DND-41 (cell line): ENCODE results near the gene GPHN.

Experiments used
- ATAC-seq: fragments of 200-7000 bp; cut with Tn5 transposase; 3 replicates; pipeline ENCODE4 v1.9.1; 2021; ENCODE audit warnings: low read depth; ENCODE audit not compliant: insufficient read depth
- DNase-seq: peaks from one replicate; pipeline ENCODE4 v3.0.0-alpha.2; 2020
- H2AFZ ChIP-seq: 2 replicates; pipeline ENCODE4 v1.6.0; 2012; ENCODE audit warnings: low read depth, low read length
- H3K27ac ChIP-seq: 2 replicates; pipeline ENCODE4 v1.5.1; 2012; ENCODE audit warnings: low read length, inconsistent platforms
- H3K27me3 ChIP-seq: fragments of 200-600 bp; sonication (generic); 2 replicates; pipeline ENCODE4 v1.6.0; 2012; ENCODE audit warnings: low read length, mild to moderate bottlenecking, inconsistent platforms; ENCODE audit not compliant: insufficient read depth, poor library complexity
- H3K36me3 ChIP-seq: 2 replicates; pipeline ENCODE4 v1.5.1; 2012; ENCODE audit warnings: low read length, inconsistent platforms; ENCODE audit not compliant: insufficient read depth
- H3K4me1 ChIP-seq: 2 replicates; pipeline ENCODE4 v1.5.1; 2012; ENCODE audit warnings: mild to moderate bottlenecking, low read length; ENCODE audit not compliant: insufficient read depth
- H3K4me2 ChIP-seq: 2 replicates; pipeline ENCODE4 v1.6.0; 2012; ENCODE audit warnings: mild to moderate bottlenecking, moderate library complexity, low read length, inconsistent platforms; ENCODE audit not compliant: insufficient read depth
- H3K4me3 ChIP-seq, 2 experiments: fragments of 200-600 bp in 1 of 2; shearing (Covaris generic) in 1 of 2; 2 replicates each; pipeline ENCODE4 v1.5.1; 2012 to 2016; ENCODE audit warnings: inconsistent platforms in 2 of 2, low read length in 2 of 2, mild to moderate bottlenecking in 2 of 2, low read depth in 1 of 2, moderate library complexity in 1 of 2
- H3K79me2 ChIP-seq: 2 replicates; pipeline ENCODE4 v1.6.0; 2012; ENCODE audit warnings: low read length, inconsistent platforms; ENCODE audit not compliant: insufficient read depth
- H3K9ac ChIP-seq: 2 replicates; pipeline ENCODE4 v1.6.0; 2012; ENCODE audit warnings: low read depth, mild to moderate bottlenecking, inconsistent platforms, low read length, moderate library complexity
- H3K9me3 ChIP-seq: 2 replicates; pipeline ENCODE4 v1.5.1; 2012; ENCODE audit warnings: low read length, moderate library complexity, mild to moderate bottlenecking, inconsistent platforms; ENCODE audit not compliant: insufficient read depth, severe bottlenecking
- H4K20me1 ChIP-seq: 2 replicates; pipeline ENCODE4 v1.6.0; 2012; ENCODE audit warnings: low read length; ENCODE audit not compliant: insufficient read depth
- CTCF ChIP-seq: IDR thresholded peaks from 2 replicates; pipeline ENCODE4 v1.5.1; 2012; ENCODE audit warnings: borderline replicate concordance, low read length, moderate library complexity, mild to moderate bottlenecking; ENCODE audit not compliant: poor library complexity, severe bottlenecking; ENCODE audit errors: extremely low read depth
- EZH2 ChIP-seq: IDR thresholded peaks from 3 replicates; pipeline ENCODE4 v1.6.1; 2012; ENCODE audit warnings: borderline replicate concordance, low read depth, mild to moderate bottlenecking, moderate library complexity, low read length, inconsistent platforms; ENCODE audit not compliant: severe bottlenecking

The GPHN gene

GRCh38 chr14:66972469-66972868 lies 464.5 kb downstream of the GPHN start:
- Histone ChIP-seq H4K20me1 (no peaks in the 10 kb centered on the region), H3K4me2 (no peak overlapping the region), H3K36me3 (peaks cover 6% of the 10 kb centered on the region; the same call in 1 of the 2 replicates), H3K27ac (no peak overlapping the region), H3K4me3 (no peak overlapping the region), H3K9me3 (no peaks in the 10 kb centered on the region), H3K27me3 (no peaks in the 10 kb centered on the region), H2AFZ (no peak overlapping the region), H3K4me1 (no peaks in the 10 kb centered on the region), H3K9ac (no peak overlapping the region), H3K79me2 (no peaks in the 10 kb centered on the region)
- DNase-seq (no peak), ATAC-seq (no peak)
- no peak for TF ChIP-seq EZH2

GRCh38 chr14:66974397-66975025 lies 466.6 kb downstream of the GPHN start:
- Histone ChIP-seq H4K20me1 (no peaks in the 10 kb centered on the region), H3K9me3 (no peaks in the 10 kb centered on the region), H3K4me3 (no peak overlapping the region), H3K4me2 (no peak overlapping the region), H3K9ac (no peak overlapping the region), H2AFZ (no peak overlapping the region), H3K27me3 (no peaks in the 10 kb centered on the region), H3K36me3 (peaks cover 6% of the 10 kb centered on the region; the same call in 1 of the 2 replicates), H3K79me2 (no peaks in the 10 kb centered on the region), H3K4me1 (no peaks in the 10 kb centered on the region), H3K27ac (no peak overlapping the region)
- DNase-seq, result no peak
- TF ChIP-seq CTCF (no peak), EZH2 (no peak)
- ATAC-seq, result no peak

GRCh38 chr14:66975251-66975650 lies 467.3 kb downstream of the GPHN start:
- no peak for DNase-seq

More at GRCh38 chr14:66975251-66975650, 467.3 kb downstream of the GPHN start:
- H4K20me1 ChIP-seq, result no peaks in the 10 kb centered on the region
- H3K36me3 ChIP-seq, result peaks cover 6% of the 10 kb centered on the region; the same call in 1 of the 2 replicates
- H3K4me1 ChIP-seq, result no peaks in the 10 kb centered on the region
- H3K9ac ChIP-seq, result no peak overlapping the region
- H3K79me2 ChIP-seq, result no peaks in the 10 kb centered on the region
- H3K9me3 ChIP-seq, result no peaks in the 10 kb centered on the region
- H3K27ac ChIP-seq, result no peak overlapping the region
- H3K4me2 ChIP-seq, result no peak overlapping the region
- no peaks in the 10 kb centered on the region for H3K27me3 ChIP-seq
- no peak for ATAC-seq
- H2AFZ ChIP-seq, result no peak overlapping the region
- H3K4me3 ChIP-seq, result no peak overlapping the region
- TF ChIP-seq CTCF (no peak), EZH2 (no peak)
